DMS 273 (cell line): ENCODE results near the gene KDELR1.
A peak's percentile ranks its signal among the peaks of the same experiment; 100 is the strongest.
"Not testable (repeated sequence)": the region's sequence is repeated elsewhere in the genome, so short reads cannot be mapped to it uniquely, and the experiment has no call there.

Experiments used
- DNase-seq: peaks from one replicate; lab custom pipeline; 2025; ENCODE audit not compliant: unreplicated experiment; lab: John Stamatoyannopoulos, UW

The KDELR1 gene

GRCh38 chr19:48397263-48398101 lies 6.1 kb upstream of the KDELR1 start:
- DNase-seq = no peak

- no peak for DNase-seq
These were observed 5.4 kb upstream of the KDELR1 start for GRCh38 chr19:48396824-48397176.

GRCh38 chr19:48396016-48396823 lies 4.9 kb upstream of the KDELR1 start:
- DNase-seq = peak; percentile 47

- DNase-seq = no peak
These were observed 4.1 kb upstream of the KDELR1 start for GRCh38 chr19:48395499-48395898.

GRCh38 chr19:48395170-48395455 lies 3.8 kb upstream of the KDELR1 start:
- no peak for DNase-seq

- no peak for DNase-seq
These were observed 3.2 kb upstream of the KDELR1 start for GRCh38 chr19:48394331-48395169.

- DNase-seq = peak; percentile 82
These were observed 2.4 kb upstream of the KDELR1 start, which contains the start of gene GRIN2D for GRCh38 chr19:48393559-48394330. GRIN2D (plus strand) TSS chr19:48393668; CDS start chr19:48398393, 4,725 bp downstream.

- DNase-seq = peak; percentile 73
These were observed 1.7 kb upstream of the KDELR1 start for GRCh38 chr19:48392860-48393558.

- DNase-seq = not testable (repeated sequence)
These were observed 624 bp upstream of the KDELR1 start for GRCh38 chr19:48392006-48392344.

GRCh38 chr19:48390188-48391099 lies 907 bp downstream of the KDELR1 start:
- DNase-seq = peak; percentile 84

GRCh38 chr19:48386981-48387380 lies 4.4 kb downstream of the KDELR1 start:
- no peak for DNase-seq

GRCh38 chr19:48385461-48386087 lies 5.8 kb downstream of the KDELR1 start:
- DNase-seq = no peak

GRCh38 chr19:48382286-48382685 lies 9.1 kb downstream of the KDELR1 start:
- DNase-seq = no peak

GRCh38 chr19:48381178-48381950 lies 10.0 kb downstream of the KDELR1 start:
- DNase-seq = no peak

GRCh38 chr19:48379058-48379457 lies 12.3 kb downstream of the KDELR1 start:
- no peak for DNase-seq

GRCh38 chr19:48378194-48378570 lies 13.2 kb downstream of the KDELR1 start:
- DNase-seq = no peak

- DNase-seq = no peak
These were observed 17.8 kb downstream of the KDELR1 start for GRCh38 chr19:48373567-48373966.

GRCh38 chr19:48372904-48373303 lies 18.4 kb downstream of the KDELR1 start:
- DNase-seq = peak; percentile 97
